Muscle of arm (tissue), 14 donors: ENCODE measurements around the gene ZNHIT6. TPM values are rescaled to one million over a fixed set of nuclear protein-coding genes. Genes with fewer than 3 reads are reported as not detected.
"Not testable (repeated sequence)": the region's sequence is repeated elsewhere in the genome, so short reads cannot be mapped to it uniquely, and the experiment has no call there.

ENCODE experiments used
- DNase-seq: peaks from one replicate; pipeline ENCODE4 v3.0.0-alpha.2; 2013
- long read RNA-seq, 11 donors: transcript quantifications; one replicate each; lab custom pipeline, GENCODE V29; 2026
- polyA plus RNA-seq, 12 donors: library from polyadenylated mRNA; unstranded; fragments of 120-200 nt; gene quantifications; one replicate each; pipeline ENCODE4 v1.2.1, GENCODE V29; 2013; ENCODE audit not compliant: insufficient read length in 12 of 12

Gene ZNHIT6, protein sequence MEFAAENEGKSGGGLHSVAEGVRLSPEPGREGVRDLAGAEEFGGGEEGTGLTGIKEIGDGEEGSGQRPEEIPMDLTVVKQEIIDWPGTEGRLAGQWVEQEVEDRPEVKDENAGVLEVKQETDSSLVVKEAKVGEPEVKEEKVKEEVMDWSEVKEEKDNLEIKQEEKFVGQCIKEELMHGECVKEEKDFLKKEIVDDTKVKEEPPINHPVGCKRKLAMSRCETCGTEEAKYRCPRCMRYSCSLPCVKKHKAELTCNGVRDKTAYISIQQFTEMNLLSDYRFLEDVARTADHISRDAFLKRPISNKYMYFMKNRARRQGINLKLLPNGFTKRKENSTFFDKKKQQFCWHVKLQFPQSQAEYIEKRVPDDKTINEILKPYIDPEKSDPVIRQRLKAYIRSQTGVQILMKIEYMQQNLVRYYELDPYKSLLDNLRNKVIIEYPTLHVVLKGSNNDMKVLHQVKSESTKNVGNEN
- 10 to 100 TPM in 11 of 12 donors, not detected in 1; 17.2 to 27.8 (median 21.1) TPM for polyA plus RNA-seq
- long read RNA-seq, donor 1, partial matches to known transcripts, result 27 of 27 reads
- long read RNA-seq, donor 1, other reads (novel, unspliced or antisense), result 0 of 27 reads
- long read RNA-seq, donor 2, transcript ZNHIT6-201 (10 exons, 2,797 nt), result major isoform, 6 of 6 reads
- long read RNA-seq, donor 2, partial matches to known transcripts, result 0 of 6 reads
- long read RNA-seq, donor 2, other reads (novel, unspliced or antisense), result 0 of 6 reads
- long read RNA-seq, donor 3, partial matches to known transcripts, result 23 of 25 reads
- long read RNA-seq, donor 3, other reads (novel, unspliced or antisense), result 0 of 25 reads
- long read RNA-seq, donor 4, partial matches to known transcripts, result 12 of 12 reads
- long read RNA-seq, donor 4, other reads (novel, unspliced or antisense), result 0 of 12 reads
- long read RNA-seq, donor 5, transcript ZNHIT6-201 (10 exons, 2,797 nt), result major isoform, 7 of 7 reads
- long read RNA-seq, donor 5, partial matches to known transcripts, result 0 of 7 reads
- long read RNA-seq, donor 5, other reads (novel, unspliced or antisense), result 0 of 7 reads
- long read RNA-seq, donor 6, partial matches to known transcripts, result 0 of 1 reads
- long read RNA-seq, donor 6, other reads (novel, unspliced or antisense), result 0 of 1 reads
- long read RNA-seq, donor 7, partial matches to known transcripts, result 8 of 11 reads
- long read RNA-seq, donor 7, other reads (novel, unspliced or antisense), result 0 of 11 reads
- long read RNA-seq, donor 8, partial matches to known transcripts, result 13 of 16 reads
- long read RNA-seq, donor 8, other reads (novel, unspliced or antisense), result 0 of 16 reads
- long read RNA-seq, donor 9, partial matches to known transcripts, result 0 of 3 reads
- long read RNA-seq, donor 9, other reads (novel, unspliced or antisense), result 0 of 3 reads
- long read RNA-seq, donor 10, partial matches to known transcripts, result 0 of 4 reads
- long read RNA-seq, donor 10, other reads (novel, unspliced or antisense), result 0 of 4 reads
- long read RNA-seq, donor 11, partial matches to known transcripts, result 0 of 2 reads
- long read RNA-seq, donor 11, other reads (novel, unspliced or antisense), result 0 of 2 reads

DNA sequence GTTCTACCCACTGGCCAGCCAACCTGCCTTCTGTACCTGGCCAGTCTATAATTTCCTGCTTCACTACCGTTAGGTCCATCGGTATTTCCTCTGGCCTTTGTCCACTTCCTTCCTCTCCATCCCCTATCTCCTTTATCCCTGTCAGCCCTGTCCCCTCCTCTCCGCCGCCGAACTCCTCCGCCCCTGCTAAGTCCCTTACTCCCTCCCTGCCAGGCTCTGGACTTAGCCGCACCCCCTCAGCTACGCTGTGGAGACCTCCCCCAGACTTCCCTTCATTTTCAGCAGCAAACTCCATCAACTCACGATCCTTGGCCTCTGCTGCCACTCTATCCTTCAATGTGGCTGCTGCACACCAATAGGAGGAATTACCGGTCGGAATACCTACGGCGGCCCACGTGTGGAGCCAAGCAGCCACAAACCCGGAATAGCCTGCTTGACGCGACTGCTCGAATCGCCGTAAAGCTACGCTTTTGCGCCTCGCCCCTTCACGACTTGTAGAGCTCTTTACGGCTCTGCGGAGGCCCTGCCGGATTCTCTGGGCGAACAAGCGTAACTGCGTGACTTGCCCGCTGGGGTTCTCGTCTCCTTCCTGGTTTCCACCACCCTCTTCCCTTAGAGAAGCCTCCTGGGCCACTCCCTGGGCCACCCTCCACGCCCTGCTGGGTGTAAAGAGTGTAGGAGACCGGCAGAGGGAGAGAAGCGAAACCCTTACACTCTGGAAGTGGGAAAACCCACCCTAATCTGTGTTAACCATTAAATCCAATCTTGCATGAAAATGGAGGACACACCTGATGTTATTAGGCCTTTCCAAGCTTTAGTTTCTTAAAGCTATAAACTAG lies at the start of gene ZNHIT6:
ZNHIT6 (minus strand) TSS at position 444 of the 839 bp plus-strand sequence; CDS start at position 295, 149 bp downstream.
- DNase-seq, result peak; percentile 88

DNA sequence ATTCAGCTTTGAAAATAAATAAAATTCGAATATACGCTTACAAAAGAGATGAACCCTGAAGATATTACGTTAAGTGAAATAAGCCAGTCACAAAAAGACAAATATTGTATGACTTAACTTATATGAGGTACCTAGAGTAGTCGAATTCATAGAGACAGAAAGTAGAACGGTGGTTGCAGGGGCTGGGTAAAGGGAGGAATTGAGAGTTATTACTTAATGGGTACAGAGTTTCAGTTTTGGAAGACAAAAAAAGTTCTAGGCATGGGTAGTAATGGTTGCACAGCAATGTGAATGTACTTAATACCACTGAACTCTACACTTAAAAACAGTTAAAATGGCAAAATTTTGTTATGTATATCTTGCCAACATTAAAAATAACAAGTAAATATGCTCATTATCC lies 48.6 kb upstream of the ZNHIT6 start:
- DNase-seq, result no peak

DNA sequence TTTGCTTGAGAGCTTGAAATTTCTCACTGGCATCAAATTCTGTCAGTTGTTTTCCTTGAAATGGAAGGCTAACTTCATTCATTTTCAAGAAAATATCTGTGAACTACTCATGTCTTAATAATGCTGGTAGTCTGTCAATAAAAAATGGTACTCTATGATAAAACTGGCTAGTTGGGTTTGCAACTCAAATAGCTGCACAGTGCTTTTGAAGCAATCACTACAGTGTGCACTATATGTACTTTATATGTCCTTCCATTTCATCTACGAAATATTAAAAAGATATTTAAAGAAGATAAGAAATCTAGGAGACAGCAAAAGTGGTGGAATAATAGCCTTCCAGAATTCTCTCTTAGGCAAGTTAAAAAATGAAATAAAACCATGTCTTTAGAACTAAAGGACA lies 39.9 kb upstream of the ZNHIT6 start:
- no peak for DNase-seq

DNA sequence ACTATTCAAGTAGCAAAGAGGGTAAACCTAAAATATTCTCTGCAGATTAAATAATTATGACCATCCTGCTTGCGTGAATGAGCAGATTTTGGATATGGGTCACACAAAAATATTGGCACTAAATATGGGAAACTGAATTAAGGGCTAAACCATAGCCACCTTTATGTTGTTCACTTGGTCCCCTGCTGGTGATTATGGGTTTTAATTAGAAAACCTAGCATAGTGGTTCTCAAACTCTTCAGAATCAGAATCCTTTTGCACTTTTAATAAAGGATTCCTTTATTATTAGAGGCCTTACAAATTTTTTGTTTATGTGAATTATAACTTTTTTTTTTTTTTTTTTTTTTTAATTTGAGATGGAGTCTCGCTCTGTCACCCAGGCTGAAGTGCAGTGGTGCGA lies 38.5 kb upstream of the ZNHIT6 start:
- DNase-seq, result no peak

DNA sequence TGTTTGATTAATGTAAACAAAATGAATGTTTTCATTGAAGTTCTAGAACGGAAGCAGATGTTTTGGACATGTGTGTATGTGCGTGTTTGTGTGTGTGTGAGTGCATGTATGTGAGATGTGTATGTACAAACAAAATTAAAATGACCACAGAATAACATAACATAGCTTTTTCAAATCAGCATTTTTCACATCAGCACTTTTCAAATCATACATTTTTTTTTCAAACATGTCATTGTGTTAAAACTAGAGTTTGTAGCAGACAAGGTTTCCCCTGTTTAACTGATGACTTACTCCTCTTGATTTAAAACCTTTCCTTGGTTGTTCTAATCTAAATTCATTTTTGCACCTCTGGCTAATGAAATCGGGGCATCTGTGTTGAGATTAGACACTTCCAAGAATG lies 35.6 kb upstream of the ZNHIT6 start:
- DNase-seq, result no peak

DNA sequence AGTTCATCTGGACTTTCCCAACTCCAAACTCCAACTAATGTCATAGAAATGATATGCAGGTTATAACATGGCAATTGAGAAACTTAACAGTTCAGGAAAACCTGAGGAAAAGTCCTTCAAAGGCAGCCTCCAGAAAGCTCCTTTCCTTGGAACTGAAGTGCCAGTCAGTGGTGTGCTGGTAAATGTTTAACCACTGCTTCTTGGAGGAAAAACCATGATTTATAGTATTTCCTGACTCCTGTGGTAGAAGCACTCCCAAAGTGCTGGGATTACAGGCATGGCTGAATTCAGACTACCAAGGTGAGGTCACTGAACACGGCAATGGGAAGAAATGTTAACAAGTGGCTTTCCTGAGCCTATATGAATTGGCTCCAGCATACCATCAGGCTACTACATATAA lies 26.7 kb upstream of the ZNHIT6 start:
- no peak for DNase-seq

DNA sequence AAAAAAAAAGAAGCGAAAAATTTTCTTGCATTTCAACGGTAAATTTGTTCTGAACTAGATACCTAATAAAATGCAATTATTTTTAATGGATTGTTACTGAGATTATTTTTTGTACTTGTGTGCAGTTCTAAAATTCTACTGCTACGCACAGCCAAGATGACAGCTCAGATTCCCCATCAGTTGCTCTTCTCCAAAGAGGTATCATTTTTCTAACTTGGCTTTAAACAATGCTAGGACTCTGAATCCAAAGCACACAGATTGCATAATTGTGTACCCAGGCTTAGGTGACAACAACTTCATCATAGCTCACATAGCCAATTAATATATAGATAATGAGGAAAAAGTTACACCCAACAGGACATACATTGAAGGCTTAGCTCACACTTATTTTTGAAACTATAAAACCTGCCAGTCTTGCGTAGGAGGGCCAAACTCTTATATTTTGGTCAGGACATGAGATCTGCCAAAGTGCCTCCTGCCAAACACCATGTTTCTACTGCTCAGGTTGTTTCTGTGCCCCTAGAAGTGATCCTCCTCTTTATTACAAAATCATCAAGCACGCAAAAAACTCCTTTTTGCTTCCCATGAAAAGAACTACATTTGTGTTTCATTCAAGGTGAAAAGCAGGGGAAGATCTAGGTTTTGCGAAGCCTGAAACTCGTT lies 10.6 kb upstream of the ZNHIT6 start:
- DNase-seq, result no peak

DNA sequence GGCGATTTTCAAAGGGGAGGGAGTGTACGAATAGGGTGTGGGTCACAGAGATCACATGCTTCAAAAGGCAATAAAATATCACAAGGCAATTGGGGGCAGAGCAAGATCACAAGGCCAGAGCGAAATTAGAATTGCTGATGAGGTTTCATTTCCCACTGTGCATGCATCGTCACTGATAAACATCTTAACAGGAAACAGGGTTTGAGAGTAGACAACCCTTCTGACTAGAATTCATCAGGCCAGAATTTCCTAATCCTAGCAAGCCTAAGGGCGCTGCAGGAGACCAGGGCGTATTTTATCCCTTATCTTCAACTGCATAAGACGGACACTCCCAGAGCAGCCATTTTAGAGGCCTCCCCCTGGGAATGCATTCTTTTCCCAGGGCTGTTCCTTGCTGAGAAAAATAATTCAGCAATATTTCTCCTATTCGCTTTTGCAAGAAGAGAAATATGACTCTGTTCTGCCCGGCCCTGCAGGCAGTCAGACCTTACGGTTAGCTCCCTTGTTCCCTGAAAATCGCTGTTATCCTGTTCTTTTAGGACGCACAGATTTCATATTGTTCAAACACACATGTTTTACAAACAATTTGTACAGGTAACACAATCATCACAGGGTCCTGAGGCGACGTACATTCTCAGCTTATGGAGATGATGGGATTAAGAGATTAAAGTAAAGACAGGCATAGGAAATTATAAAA lies 6.3 kb upstream of the ZNHIT6 start:
- DNase-seq, result not testable (repeated sequence)

DNA sequence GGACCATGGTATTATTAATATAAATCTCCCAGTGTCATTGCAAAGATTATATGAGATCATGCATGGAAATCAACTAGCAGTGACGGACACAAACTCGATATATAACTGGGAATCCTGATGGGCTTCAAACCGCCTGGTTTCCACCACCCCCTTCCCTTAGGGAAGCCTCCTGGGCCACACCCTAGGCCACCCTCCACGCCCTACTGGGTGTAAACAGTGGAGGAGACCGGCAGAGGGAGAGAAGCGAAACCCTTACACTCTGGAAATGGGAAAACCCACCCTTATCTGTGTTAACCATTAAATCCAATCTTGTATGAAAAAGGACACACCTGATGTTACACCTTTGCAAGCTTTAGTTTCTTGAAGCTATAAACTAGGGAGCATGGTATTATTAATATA lies 595 bp upstream of the ZNHIT6 start:
- no peak for DNase-seq

DNA sequence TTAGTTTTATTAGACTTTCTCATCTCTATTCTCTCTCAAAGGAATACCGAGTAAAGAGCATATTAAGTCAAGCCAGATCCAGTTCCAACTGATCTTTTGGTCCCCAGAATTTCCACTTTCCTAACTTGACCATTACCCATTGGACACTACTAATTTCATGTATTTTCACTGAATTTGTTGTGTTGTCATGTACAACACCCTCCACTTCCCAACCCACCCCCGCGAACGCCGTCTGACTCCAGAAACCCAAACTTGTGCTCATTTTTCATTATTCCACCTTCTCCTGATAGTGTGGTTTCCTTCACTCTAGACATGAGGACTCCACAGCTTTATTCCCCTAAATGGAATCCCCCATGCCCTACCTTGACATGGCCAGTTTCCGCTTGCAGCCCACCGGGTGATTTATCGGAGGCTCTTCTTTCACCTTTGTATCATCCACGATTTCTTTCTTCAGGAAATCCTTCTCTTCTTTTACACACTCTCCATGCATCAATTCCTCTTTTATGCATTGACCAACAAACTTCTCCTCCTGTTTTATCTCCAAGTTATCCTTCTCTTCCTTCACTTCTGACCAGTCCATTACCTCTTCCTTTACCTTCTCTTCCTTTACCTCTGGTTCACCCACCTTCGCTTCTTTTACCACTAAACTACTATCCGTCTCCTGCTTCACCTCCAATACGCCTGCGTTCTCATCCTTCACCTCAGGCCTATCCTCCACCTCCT lies 805 bp downstream of the ZNHIT6 start:
- DNase-seq, result no peak

DNA sequence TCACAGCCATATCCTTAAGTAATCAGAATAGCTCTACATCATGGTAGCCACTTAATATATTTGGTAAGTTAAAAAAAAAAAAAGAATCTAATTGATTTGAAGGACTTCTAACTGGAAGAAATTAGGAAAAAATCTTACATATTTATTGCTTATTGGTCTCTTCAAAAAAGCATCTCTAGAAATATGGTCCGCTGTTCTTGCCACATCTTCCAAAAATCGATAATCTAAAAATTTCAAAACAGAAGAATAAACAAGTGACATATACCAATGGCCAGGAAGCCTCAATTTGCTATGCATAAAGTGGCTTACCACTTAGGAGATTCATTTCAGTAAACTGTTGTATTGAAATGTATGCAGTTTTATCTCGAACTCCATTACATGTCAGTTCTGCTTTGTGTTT lies 2.3 kb downstream of the ZNHIT6 start:
- DNase-seq, result no peak

DNA sequence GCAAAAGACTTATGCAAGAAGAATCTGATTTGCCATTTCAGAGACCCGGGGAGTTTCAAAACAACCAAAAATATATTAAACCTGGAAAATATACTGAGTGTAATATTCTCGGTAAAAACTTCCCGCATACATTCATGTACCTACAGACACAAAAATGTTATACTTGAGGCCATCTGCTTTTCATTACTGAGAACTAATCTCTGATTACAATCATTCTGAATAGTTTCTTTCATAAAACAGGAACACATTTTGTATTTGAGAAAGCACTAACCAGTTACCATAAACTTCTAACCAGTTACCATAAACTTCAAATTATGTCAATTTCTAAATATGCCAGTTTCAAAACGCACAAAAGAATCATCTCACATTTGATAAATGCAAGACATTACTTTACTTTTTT lies 7.8 kb downstream of the ZNHIT6 start:
- DNase-seq, result no peak

DNA sequence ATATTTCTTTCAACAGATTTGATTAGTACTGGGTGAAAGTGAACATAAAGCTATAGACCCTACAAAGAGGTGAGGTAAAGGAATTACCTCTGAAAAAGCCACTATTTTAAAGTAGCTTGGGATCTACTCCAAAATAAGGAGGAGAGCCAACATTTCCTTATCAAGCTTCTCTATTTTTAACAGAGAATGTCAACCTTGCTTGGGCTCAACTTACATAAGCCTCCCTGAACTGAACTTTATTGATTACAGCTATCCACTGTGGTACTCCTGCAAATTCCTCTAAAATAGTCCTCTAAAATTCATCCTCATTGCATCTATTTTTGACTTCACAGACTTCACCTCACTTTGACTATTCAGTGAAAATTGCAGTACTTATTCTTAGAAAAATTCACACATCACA lies 10.3 kb downstream of the ZNHIT6 start:
- DNase-seq, result no peak

DNA sequence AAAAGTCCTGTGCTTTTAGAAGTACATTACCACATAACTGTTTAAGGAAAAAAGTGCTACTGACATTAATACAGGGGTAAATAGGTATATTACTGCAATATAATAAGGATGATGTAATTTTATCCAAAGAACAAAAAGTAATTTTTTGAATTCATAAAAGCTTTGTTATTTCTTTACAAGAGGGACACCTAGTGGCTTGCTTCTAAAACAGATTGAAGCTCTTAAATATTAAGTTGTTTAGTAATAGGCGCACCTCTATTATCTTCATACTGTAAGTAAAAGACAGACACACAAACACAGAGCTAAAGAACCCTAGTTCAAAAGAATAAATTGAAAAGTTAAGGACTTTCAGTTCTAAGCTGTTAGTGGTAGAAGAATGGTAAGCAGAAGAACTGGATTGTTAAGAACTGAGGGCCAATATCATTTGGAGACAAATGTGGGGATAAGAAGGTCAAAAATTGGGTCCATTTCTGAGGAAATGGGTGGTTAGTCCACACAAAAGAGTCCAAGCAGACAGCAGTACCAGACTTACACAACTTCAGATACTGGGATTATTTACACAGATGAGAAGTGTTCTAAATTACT lies 15.4 kb downstream of the ZNHIT6 start:
- DNase-seq, result peak; percentile 25

DNA sequence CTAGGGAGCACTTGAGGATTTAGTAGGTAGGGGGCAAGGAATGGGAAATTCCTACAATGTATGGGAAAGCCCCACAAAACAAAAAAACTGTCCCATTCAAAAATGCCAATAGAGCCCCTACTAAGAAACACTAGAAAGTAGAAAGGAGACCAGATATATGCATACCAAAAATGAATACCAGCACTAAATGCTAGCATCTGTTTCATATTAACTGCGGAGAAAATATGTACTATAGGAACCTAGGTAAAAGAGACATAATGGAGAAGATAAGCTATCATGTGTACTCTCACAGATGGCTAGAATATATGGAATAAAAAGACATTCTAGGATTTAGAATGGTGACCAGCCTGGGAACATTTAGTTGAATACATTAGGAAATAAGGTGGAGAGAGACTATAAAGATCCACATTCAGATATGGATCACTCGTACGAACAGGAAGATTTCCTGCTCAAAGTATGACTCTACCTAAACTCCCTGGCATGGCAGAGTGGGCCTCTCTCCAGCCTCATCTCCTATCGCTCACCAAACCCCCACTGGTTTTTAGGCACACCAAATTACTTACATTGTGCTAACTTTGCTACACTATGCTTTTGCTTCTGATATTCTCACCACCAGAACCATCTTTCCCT lies 18.3 kb downstream of the ZNHIT6 start:
- DNase-seq, result no peak

DNA sequence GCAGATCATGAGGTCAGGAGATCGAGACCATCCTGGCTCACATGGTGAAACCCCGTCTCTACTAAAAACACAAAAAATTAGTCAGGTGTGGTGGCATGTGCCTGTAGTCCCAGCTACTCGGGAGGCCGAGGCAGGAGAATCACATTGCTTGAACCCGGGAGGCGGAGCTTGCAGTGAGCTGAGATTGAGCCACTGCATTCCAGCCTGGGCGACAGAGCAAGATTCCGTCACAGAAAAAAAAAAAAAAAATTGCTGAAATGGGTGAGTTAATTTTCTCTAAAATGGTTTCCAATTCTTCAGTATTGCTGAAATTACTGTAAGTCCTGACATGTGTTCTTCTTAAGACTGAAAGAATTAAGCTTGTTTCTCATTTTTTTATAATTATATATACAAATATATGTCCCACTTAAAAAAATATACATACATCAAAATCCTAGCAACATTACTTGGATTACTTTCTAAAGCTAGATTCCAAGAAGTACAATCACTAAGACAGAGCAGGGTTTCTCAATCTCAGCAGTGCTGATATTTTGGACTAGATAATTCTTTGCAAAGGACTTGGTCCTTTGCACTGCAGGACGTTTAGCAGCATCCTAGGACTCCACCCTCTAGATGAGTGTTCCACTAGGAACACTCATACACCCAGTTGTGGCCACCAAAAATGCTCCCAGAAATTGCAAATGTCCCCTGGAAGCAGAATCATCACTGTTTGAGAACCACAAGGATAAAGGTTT lies 24.8 kb downstream of the ZNHIT6 start:
- DNase-seq, result no peak

DNA sequence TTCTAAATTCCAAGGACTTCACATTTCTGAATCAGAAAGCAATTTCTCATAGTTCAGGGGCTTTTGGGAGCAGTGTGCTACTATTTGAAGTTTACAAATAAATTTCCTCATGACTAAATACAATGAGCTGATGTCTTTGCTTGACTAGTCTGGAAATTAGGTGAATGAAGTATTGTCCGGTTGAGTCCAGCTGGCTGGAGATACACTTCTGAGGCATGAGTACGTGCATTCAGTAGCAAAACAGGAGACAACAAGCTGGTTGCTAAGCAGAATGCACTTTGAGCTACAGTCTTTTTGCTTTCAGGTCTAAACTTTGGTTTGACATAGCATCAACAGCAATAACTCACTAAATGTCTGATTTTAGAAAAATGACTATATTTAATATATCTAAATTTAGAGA lies 27.1 kb downstream of the ZNHIT6 start:
- DNase-seq, result peak; percentile 48
